GM19351 (cell line): ENCODE results near the gene TXNRD3.
A peak's percentile ranks its signal among the peaks of the same experiment; 100 is the strongest.

ENCODE experiments used
- ATAC-seq: cut with Tn5 transposase; IDR thresholded peaks from one replicate; pipeline ENCODE4 v1.9.1; 2021; ENCODE audit warnings: mild to moderate bottlenecking, moderate library complexity; ENCODE audit not compliant: unreplicated experiment

Gene TXNRD3

GRCh38 chr3:126654571-126655383 lies at the start of gene TXNRD3:
TXNRD3 (minus strand) TSS chr3:126655124.
- no peak for ATAC-seq

- ATAC-seq: peak; percentile 97
Observed at GRCh38 chr3:126703512-126704493, 48.9 kb upstream of the TXNRD3 start, which contains the start of gene CHCHD6. CHCHD6 (plus strand) TSS chr3:126704240; CDS start chr3:126704313, 73 bp downstream.

DNA sequence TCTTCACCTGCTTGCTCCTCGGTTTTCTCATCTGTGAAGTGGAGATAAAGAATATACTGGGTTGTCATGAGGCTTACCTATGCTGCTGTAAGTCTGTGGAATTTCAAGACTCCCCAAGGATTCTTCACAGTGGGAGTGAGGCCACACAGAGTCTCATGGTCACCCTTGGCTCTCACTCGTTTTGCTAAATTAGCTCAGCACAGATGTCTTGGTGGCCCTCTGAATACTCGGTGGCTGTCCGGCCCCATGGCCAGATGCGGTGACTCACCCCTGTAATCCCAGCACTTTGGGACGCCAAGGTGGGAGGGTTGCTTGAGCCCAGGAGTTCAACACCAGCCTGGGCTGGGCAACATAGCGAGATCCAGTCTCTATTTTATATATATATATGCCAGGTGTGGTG lies 44.1 kb upstream of the TXNRD3 start:
- no peak for ATAC-seq

GRCh38 chr3:126696701-126697267 lies 41.9 kb upstream of the TXNRD3 start:
- ATAC-seq: no peak

DNA sequence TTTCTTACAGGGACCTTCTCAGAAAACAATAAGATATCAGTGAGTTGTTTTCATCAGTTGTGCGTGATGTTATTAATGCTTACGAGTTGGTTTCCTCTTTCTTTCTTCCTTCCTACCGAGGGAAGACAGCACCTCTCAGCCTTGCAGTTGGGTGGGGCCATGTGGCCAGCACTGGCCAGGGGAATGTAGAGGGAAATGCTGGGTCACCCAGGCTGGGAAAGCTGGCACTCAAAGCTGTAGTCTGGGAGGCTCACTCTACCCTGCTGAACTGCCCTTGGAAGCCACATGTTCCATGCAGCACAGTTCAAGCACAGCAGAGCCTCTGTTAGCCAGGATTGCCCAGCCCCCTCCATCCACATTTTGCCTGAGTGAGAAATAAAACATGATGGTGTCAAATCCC lies 39.0 kb upstream of the TXNRD3 start:
- no peak for ATAC-seq

- no peak for ATAC-seq
Observed at GRCh38 chr3:126692858-126693257, 37.9 kb upstream of the TXNRD3 start.

DNA sequence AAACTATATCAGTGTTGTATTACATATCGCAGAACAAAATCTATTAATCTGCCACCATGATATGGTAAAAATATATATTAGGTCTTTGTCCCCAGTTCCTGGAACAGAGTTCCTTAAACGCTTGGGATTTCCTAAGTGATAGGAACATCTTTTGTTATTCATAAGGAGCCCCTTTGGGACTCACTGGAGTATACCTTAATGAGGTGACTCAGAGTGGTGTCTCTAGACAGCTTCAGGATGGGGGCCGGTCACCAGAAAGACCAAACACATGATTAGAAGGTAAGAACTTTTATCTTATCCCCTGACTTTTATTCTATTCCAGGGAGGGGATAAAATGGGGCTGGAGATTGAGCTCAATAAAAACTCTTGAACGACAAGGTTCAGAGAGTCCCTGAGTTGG lies 36.8 kb upstream of the TXNRD3 start:
- ATAC-seq: no peak

DNA sequence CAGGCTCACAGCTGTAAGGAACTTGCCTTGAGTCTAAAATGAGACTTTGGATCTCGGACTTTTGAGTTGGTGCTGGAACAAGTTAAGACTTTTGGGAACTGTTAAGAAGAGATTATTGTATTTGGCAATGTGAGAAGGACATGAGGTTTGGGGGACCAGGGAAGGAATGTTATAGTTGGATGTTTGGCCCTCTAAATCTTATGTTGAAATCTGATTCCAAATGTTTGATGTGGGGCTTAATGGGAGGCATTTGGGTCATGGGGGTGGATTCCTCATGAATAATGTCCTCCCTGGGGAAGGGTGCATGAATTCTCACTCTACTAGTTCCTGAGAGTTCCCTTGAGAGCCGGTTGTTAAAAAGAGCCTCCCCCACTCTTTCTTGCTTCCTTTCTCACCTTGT lies 30.6 kb upstream of the TXNRD3 start:
- no peak for ATAC-seq

DNA sequence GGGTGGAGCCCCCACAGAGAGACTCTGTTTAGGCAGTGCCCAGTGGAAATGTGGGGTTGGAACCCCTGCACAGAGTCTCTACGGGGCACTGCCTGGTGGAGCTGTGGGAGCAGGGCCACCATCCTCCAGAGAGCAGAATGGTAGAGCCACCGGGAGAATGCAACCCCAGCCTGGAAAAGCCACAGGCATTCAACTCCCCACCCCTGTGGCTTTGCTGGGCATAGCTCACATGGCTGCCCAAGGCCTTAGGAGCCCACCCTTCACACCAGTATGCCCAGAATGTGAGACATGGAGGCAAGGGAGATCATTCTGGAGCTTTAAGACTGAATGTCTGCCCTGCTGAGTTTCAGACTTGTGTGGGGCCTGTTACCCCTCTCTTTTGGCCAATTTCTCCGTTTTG lies 30.1 kb upstream of the TXNRD3 start:
- no peak for ATAC-seq

DNA sequence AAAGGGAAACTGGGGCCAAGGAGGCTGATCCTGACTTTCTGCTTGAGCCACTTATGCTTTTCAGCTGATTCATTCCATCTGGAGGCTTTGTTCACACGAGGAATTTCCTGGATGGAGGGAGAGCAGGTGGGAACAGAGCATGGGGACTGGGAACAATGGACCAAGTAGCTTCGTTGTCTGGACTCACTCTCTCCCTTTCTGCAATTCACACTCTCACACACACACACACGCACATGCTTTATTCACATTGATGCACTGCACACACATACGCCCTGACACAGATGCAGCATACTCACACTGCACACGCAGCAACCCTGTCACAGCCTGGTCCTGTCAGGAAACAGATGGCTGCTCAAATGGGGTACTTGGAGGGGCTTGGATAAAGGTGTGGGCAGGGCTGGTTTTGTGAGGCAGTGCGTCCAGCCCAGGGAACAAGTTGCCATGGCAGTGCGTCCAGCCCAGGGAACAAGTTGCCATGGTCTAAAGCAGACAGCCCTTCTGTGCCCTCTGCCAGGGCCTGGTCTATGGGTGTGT lies 29.4 kb upstream of the TXNRD3 start:
- no peak for ATAC-seq

DNA sequence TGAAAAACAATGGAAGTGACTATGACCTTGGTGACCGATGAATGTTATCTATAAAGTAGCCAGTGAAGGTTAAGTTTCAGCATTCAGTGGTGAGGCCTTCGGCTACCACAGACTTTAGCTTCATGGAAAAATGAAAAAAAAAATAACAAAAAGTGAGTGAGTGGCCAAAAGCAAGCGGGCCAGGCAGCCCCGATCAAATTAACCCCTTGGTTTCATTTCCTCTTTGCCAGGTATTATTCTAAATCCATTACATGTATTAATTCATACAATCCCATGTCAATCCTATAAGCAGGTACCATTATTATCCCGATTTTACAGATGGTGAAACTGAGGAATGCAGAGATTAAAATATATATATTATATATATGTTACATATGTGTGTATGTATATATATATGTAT lies 28.1 kb upstream of the TXNRD3 start:
- no peak for ATAC-seq

- ATAC-seq: no peak
Observed at GRCh38 chr3:126682009-126682408, 27.1 kb upstream of the TXNRD3 start.

DNA sequence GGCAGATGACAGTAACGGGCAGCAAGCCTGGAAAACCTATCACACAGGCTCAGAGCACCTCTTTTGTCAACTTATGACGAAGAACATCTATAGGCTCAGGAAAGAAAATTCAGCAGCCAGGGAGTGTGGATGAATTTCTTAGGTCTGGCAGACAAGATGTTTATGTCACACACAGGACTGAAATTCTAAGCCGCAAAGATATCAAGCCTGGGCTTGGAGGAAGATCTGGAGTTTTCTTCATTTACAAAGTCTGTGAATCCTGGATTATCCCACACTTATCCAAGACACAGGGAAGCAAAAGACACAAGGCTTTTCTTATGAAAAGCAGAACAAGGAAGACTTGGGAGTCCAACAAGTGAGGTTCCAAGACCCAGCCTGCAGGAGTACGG lies 25.7 kb upstream of the TXNRD3 start:
- no peak for ATAC-seq

- ATAC-seq: no peak
Observed at GRCh38 chr3:126679831-126680666, 25.1 kb upstream of the TXNRD3 start.

- ATAC-seq: no peak
Observed at GRCh38 chr3:126679318-126679751, 24.4 kb upstream of the TXNRD3 start.

DNA sequence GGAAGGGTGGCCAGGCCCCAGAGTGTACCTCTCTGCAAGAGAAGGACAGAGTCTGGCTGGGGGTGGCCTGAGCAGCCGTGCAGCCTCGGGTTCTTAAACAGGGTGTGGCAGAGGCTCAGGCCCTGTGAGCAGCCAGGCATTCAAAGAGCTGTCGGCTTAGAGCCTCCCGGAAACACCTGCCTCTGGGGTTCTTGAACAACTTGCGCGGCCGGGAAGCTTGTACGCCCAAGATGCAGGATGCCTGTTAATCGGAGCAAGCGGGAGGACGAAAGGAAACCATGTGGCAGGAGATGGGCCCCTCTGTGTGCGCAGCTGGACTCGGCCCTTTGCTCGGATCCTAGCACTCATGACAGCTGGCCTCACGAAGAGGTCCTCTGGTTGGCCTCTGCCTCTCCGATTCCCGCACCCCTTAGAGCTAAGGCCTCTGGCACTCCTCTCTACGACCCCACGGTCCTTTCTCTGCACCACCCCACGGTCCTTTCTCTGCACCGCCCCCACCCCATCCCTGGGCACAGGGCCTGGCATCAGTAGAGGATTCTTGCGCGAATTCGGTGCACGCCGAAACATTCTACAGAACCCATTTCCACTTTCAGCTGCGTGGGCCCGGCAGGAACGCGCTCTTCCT lies 23.9 kb upstream of the TXNRD3 start:
- no peak for ATAC-seq

- no peak for ATAC-seq
Observed at GRCh38 chr3:126677862-126678503, 23.1 kb upstream of the TXNRD3 start.

DNA sequence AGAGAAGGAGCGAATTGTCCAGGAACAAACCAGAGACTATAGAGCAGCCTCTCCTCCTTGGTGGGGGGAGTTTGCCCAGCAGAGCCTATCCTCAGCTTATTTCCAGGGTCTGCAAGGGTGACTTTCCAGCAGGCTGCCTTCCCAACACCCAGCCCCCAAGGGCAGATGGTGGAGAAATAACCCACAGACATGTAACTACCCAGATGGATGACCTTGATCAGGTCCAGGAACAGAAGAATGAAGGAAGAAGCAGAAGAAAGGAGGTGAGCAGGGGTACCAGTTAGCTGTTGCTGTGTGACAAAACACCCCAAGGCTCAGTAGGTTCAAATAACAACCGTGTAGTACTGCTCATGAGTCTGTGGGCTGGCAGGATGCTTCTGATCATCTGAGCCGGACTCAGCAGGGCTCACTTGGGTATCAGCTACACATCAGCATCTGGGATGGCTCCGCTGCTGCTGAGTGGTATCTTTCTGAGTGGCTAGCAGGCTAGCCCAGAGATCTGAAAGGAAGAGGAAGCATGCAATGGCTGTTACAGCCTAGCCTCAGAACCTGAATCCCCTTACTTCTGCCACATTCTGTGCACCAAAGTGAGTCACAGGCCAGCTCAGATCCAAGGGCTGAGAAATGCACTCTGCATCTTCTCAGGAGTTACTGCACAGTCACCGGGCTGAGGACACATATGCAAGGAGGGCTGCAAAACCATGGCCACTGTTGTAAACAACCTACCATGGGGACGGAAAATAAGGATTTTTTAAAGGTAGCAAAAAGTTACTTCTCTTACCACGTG lies 22.2 kb upstream of the TXNRD3 start:
- ATAC-seq: no peak
